Adrenal gland (tissue), 5 donors: ENCODE results near the gene ACOX3.

Experiments used
- POLR2A ChIP-seq, 2 donors: fragments of 450-650 bp; IDR thresholded peaks; one replicate each; pipeline ENCODE4 v1.6.1; 2017; ENCODE audit warnings: antibody characterized with exemption in 2 of 2, mild to moderate bottlenecking in 2 of 2, moderate library complexity in 1 of 2
- TF ChIP-seq, protein P1 (sequence below), 6 experiments: fragments of 450-650 bp in 4 of 6; fragments of 200-600 bp in 2 of 6; sonication (generic) in 1 of 6; IDR thresholded peaks; 1 replicate in 5 of 6; 2 replicates in 1 of 6; pipeline versions ENCODE4 v1.5.1 to v1.8.0; 2016 to 2021; ENCODE audit warnings: antibody characterized with exemption in 6 of 6, mild to moderate bottlenecking in 2 of 6, moderate library complexity in 1 of 6
- donor health status: DM: no; HTN: no; CAD: no.

DNA sequence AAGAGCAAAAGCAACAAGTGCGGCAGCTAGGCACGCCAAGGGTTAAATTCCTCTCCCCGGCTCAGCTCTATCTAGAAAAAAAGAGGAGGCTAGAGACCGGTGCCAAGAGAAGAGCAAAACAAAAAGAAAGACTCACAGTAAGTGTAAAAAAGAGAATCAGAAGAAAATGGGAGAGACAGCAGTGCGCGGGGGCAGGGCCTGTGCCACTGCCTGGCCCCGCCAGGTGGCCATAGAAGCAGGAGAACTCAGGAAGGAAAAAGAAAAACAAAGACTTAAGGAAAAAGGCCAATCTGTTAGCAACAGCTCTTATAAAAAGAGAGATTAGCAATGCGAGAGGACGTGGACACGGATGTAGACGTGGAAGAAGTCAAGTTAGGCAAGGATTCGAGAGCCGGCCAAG lies 3.2 kb downstream of the ACOX3 start:
- TF ChIP-seq, protein P1, sequence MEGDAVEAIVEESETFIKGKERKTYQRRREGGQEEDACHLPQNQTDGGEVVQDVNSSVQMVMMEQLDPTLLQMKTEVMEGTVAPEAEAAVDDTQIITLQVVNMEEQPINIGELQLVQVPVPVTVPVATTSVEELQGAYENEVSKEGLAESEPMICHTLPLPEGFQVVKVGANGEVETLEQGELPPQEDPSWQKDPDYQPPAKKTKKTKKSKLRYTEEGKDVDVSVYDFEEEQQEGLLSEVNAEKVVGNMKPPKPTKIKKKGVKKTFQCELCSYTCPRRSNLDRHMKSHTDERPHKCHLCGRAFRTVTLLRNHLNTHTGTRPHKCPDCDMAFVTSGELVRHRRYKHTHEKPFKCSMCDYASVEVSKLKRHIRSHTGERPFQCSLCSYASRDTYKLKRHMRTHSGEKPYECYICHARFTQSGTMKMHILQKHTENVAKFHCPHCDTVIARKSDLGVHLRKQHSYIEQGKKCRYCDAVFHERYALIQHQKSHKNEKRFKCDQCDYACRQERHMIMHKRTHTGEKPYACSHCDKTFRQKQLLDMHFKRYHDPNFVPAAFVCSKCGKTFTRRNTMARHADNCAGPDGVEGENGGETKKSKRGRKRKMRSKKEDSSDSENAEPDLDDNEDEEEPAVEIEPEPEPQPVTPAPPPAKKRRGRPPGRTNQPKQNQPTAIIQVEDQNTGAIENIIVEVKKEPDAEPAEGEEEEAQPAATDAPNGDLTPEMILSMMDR (IDR thresholded peaks at IDR 0.05) = peak in 4 of 6 experiments; percentile 17 to 57 (median 30)
- TF ChIP-seq POLR2A (IDR thresholded peaks at IDR 0.05) = no peak
